Limb (tissue), 2 donors: ENCODE results near the gene ZNF891.

Experiments used
- DNase-seq, 2 donors: peaks; one replicate each; pipeline ENCODE4 v3.0.0-alpha.2; 2016; ENCODE audit errors: extremely low spot score in 2 of 2

ZNF891 gene

DNA sequence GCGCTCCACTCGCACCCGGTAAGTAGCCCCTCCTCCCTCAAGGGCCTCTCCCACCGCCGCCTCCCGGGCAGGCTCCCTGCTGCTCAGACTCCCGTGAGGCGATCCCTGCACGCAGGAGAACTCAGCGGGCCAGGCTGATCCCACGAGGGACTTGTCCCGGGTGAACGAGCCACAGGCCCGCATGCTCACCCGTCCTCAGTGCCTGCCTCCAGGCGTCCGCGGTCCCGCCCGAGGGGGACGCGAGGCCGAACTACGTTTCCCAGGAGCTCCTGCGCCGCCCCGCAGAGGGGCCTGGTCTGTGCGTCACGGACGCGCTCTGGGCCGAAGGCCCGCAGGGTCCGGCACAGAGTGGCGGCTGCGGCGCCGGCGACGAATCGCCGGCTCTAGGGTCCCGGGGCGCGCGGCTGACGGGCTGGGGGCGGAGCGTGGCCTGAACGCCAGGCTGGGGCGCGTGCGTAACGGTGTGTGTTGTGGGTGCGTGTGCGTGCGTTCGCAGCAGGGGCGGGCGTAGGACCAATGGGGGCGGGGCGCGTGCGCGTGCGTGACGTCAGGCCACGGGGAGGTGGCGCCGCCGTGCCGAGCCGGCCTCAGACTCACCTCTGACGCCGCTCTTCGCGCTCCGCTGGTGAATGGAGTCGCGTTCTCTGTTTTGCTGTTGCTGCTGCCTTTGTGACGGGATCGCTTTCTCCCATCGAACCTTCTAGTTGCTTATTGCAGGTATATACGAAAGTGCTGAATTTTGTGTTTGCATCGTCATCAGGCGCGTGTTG lies at the start of gene ZNF891, which contains the start of gene ZNF10:
ZNF891 (minus strand) TSS at position 237 of the 770 bp plus-strand sequence. CDS start 8,356 bp downstream, outside the sequence.
ZNF10 (plus strand) TSS at position 590 of the 770 bp plus-strand sequence. CDS start 13,866 bp downstream, outside the sequence.
- peak; percentile 95 to 99 for DNase-seq

DNA sequence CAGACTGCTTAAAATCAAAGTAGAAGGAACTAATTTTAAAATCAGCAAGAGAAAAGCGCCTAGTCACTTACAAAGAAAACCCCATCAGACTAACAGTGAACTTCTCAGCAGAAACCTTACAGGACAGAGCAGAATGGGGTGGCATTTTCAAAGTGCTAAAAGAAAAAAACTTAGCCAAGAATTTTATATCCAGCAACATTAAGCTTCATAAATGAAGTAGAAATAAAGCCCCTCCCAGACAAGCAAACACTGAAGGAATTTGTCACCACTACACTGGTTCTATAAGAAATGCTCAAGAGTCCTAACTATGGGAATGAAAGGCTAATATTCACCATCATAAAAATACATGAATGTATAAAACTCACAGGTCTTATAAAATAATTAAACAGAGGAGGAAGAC lies 44.8 kb upstream of the ZNF891 start:
- no peak for DNase-seq

DNA sequence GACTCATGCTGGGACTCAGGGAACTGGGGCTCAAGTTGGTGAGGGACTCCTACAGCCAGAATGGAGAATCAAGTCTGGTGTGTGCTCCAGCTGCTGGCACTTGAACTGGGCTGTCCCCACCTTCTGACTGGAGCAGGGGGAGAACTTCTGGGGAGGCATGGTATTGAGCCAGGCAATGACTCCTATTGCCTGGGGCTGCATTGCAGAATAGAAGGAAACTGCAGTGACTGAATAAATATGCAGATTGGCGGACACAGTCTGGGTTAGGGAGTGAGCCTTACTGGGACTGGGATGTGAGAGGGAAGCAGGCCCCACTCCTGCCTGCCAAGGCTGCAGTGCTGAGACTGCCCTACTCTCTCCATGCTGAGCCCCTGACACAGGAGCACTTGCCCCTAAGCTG lies 42.4 kb upstream of the ZNF891 start:
- no peak for DNase-seq

DNA sequence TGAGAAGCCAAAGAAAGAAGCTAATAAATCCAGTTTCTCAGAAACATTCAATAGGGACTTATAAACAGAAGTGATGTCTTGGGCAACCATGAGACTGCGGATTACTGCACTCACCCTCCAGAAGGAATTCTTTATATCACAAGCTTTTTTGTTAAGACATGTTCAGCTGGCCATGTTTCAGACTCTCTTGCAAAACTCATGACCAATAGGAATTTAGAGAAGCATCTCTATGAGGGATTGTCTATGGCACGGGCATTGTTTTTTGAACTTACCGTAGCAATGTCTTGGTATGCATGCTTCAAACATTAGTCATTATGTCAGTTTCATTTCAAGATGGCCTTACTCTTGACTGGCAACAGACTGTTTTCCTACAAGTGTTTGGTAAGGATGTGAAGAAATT lies 35.7 kb upstream of the ZNF891 start:
- no peak for DNase-seq

DNA sequence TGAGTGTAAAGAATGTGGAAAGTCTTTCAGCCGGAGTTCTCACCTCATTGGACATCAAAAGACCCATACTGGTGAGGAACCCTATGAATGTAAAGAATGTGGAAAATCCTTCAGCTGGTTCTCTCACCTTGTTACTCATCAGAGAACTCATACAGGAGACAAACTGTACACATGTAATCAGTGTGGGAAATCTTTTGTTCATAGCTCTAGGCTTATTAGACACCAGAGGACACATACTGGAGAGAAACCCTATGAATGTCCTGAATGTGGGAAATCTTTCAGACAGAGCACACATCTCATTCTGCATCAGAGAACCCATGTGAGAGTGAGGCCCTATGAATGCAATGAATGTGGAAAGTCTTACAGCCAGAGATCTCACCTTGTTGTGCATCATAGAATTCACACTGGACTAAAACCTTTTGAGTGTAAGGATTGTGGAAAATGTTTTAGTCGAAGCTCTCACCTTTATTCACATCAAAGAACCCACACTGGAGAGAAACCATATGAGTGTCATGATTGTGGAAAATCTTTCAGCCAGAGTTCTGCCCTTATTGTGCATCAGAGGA lies 26.1 kb upstream of the ZNF891 start:
- no peak for DNase-seq

DNA sequence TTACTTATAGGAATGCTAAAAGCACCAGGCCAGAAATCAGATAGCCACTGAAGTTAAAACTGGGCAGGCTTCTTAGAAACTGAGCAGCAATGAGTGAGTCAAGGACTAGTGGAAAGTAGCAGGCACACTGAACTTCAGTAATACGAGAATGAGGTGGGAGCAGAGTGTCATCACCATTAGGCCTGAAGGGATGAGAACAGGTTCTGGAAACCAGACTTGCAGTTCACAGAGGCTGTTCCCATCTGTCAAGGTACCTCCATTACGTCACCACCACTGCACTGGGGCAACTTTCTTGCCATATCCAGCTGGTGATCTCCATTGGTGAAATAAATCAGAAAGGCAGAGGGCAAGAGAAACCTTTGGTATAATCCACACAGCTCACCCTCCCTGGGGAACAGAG lies 15.9 kb upstream of the ZNF891 start:
- DNase-seq: no peak

DNA sequence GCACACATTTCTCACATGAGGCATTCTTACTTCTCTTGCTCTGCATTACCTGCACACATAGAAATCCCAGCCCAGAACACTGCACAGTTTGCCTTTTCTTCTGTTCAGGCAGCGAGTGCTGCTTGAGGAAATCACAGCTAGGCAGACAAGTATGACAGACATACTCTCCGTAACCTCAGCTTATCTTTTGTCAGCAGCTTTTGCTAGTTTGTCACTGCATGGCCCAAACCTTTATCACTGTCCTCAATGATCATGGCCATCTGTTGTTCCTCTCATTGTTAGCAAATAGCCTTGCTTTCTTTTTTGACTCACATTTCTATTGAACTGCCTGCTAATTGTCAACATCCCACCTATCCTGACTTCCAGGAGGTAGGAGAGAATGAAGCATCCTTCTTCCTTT lies 5.7 kb upstream of the ZNF891 start:
- DNase-seq: no peak

DNA sequence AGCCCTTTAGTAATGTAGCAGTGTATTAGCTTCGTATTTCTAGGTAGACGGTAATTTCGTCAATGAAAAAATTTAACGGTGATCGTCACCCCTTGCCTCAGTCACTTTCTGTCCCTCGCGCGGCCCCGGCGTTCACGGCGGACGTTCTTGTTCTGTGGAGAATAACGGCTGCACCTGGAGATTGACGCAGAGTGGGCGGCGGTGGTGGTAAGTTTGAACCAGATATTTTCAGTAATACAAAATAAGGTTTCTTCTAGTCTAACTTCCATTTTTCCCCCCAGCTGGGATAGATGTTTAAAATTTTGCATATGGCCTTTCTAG lies 694 bp upstream of the ZNF891 start:
- no peak for DNase-seq

DNA sequence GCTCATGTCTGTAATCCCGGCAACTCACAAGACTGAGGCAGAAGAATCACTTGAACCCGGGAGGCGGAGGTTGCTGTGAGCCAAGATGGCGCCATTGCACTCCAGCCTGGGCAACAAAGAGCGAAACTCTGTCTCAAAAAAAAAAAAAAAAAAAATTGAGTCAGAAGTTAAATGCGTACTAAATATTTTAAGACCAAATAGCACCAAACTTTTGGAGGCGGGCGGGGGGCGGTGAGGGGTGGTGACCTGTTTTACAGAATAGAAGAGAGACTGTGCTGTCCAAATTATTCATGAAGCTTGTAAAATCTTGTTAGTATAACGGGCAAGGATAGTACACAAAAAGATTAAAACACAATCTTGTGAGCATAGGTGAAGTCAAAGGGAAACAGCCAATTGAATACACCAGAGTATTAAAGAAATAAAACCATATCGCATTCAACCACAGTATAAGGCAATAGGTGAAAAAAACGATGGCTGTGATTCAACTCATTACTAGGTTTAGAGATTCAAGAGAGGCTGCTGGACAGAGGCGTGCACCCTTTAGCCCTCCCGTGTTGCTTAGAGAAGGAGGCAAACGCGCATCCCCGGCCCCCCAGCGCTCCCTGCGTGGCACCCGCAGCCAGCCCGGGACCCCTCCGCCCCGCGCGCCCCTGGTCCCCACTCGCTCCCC lies 571 bp downstream of the ZNF891 start:
- DNase-seq: peak in 1 of 2 donors; percentile 7

DNA sequence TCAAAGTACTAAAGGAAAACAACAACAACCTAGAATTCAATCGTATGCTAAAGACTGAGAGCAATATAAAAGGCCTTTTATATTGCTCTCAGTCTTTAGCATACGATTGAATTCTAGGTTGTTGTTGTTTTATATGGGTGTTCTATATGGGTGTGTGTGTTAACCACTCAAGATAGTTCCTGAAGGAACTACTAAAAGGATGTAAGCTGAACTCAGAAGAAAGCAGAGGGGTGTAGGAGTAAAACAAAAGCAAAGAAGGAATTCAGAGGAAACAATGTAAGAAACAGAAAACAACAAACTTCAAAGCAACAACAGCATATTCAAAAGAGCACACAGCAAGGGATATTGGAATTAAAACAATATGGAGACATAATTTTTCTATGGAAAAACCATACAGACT lies 5.4 kb downstream of the ZNF891 start:
- no peak for DNase-seq

DNA sequence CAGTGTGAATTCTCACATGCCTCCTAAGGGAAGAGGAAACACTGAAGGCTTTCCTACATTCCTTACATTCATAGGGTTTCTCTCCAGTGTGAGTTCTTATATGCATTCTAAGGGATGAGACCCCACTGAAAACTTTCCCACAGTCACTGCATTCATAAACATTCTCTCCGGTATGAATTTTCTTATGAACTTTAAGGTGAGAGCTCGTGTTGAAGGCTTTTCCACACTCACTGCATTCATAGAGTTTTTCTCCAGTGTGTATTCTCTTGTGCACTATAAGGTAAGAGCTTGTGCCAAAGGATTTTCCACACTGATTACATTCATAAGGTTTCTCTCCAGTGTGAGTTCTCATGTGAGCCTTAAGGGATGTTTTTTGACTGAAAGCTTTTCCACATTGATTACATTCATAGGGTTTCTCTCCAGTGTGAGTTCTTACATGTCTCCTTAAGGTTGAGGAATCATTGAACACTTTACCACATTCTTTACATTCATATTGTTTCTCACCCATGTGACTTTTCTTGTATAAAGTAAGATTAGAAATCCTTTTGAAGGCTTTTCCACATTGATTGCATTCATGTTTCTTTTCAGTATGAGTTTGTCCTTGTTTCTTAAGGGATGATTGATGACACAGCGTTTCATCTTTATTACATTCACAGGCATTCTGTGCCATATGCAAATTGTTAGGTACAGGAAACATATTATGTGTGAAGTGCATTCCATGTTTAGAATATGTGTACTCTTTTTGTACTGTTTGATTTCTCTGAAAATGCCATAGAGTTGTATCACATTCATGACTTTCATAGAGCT lies 9.5 kb downstream of the ZNF891 start:
- DNase-seq: no peak

DNA sequence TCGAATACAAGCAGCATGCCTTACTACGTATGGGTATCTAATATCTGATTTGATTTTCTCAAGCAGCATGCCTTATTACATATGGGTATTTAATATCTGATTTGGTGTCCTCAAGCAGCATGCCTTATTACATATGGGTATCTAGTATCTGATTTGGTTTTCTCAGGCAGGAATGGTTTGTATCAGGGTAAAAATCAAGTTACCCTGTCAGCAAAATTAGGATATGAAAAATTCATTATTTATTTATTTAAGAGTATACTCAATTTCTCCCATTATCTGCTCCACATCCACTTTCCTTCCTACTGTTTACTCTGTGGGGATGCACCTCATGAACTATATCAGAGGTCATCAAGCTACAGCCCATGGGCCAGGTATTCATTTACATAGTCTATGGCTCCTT lies 21.9 kb downstream of the ZNF891 start:
- DNase-seq: no peak

DNA sequence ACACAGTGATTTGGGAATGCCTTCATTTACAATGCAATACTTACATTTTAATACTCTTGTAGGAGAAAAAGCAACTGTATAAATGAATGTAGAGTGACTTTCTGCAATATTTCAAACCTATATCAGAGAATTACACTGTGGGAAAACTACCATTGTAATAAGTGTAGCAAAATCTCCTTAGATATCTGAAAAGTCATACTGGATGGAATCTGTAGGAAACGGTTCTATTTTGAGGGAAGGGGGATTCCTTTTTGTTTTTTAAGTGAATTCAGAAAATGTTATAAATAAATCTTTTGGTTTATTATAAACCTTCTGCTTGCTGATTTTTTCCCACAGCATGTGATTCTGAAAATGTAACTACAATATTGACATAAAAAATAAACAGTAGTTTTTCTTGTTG lies 23.0 kb downstream of the ZNF891 start:
- DNase-seq: no peak

DNA sequence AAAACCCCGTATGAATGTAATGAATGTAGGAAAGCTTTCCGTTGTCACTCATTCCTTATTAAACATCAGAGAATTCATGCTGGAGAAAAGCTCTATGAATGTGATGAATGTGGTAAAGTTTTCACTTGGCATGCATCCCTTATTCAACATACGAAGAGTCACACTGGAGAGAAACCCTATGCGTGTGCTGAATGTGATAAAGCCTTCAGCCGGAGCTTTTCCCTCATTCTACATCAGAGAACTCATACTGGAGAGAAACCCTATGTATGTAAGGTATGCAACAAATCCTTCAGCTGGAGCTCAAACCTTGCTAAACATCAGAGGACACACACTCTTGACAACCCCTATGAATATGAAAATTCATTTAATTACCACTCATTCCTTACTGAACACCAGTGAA lies 23.8 kb downstream of the ZNF891 start:
- DNase-seq: no peak

DNA sequence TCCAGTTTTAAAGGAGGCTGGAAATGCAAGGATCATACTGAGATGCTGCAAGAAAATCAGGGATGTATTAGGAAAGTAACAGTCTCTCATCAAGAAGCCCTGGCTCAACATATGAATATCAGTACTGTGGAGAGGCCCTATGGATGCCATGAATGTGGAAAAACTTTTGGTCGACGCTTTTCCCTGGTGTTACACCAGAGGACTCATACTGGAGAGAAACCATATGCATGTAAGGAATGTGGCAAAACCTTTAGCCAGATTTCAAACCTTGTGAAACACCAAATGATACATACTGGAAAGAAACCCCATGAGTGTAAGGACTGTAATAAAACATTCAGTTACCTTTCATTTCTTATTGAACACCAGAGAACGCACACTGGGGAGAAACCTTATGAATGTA lies 24.5 kb downstream of the ZNF891 start:
- no peak for DNase-seq

DNA sequence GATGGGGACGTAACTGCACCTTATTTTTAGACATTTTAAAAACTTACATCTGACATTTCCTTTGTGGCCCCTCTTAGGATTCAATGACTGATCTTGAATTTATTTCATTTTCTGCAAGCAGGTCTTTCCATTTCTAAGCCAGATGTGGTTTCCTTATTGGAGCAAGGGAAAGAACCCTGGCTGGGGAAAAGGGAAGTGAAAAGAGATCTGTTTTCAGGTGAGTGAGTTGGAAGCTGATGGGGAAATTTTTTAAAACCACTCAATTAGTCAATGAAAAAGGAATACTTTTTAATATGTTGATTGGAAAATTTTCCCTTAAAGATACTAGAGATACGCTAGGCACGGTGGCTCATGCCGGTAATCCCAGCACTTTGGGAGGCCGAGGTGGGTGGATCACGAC lies 46.7 kb downstream of the ZNF891 start:
- no peak for DNase-seq

DNA sequence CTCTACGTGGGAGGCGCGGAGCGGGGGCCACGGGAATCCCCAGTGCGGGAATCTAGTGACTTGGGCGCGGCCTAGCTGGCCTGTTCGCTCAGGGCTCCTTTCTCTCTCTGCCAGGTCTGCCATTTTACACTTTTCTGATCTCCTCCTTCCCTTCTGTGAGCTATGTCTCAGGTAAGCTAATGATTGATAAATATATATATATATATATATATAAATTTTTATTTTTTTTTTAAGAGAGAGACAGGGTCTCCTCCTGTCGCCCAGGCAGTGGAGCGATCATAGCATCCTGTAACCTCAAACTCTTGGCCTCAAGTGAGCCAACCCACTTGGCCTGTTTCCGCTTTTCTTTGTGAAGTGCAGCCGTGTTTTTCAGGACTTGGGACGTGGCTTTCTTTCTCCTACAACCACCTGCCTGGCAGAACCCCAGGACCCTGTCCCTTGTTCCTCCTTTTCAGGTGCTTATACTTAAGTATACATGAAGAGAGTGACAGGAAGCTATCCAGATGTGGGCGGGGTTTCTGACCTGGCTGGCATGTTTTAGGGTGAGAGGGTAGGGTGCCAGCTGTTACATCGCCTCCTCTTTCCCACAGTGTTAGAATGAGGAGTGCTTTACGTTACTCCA lies 48.8 kb downstream of the ZNF891 start:
- DNase-seq: no peak

DNA sequence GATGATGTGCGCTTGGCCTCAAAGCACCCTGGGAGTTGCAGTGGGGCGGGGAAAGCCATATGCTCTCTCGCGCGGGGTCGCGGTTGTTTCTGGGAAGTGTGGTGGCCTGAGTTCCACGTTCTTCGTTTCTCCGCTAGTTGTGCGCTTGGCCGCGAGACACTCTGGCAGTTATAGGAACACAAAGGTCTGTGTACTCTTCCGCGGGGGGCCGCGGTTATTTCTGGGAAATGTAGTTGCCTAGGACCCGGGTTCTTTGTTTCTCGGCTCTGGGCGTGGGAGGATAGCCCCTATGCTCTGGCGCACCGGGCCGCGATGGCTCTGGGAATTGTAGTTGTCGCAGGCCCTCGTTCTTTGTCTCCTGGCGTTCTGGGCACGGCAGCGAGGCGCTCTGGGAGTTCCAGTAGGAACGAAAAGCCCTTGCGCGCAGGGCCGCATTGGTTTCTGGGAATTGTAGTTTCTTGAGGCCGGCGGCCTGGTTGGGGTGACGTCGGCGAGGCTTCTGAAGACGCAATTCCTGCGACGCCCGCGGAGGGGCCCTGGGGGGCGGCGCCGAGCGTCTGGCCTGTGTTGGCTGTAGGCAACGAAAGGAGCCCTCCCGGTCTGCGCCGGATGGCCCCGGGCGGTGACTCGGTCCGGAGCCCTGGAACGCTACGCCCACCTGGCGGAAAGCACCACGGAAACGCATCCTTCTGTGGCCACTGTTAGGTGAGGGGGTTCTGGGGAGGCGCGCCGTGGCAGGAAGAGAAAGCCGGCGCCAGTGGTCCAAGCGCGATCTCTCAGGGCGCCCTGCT lies 49.5 kb downstream of the ZNF891 start, which contains the start of gene ZNF140:
ZNF140 (plus strand) TSS at position 556 of the 791 bp plus-strand sequence. CDS start 398 bp downstream, outside the sequence.
- peak; percentile 97 for DNase-seq

DNA sequence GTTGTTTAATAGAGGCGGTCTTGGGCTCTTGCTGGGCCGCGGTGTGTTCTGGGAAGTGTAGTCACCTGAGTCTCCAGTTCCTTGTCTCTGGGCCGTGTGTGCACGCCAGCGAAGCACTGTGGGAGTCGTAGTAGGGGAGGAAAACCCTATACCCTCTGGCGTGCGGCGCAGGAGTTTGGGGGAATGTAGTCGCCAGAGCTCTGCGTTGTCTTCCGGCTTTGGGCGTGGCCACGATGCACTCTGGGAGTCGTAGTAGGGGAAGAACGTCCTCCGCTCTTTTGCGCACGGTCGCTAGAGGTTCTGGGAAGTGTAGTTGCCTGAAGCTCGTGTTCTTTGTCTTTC lies 50.1 kb downstream of the ZNF891 start:
- peak; percentile 97 to 100 for DNase-seq

DNA sequence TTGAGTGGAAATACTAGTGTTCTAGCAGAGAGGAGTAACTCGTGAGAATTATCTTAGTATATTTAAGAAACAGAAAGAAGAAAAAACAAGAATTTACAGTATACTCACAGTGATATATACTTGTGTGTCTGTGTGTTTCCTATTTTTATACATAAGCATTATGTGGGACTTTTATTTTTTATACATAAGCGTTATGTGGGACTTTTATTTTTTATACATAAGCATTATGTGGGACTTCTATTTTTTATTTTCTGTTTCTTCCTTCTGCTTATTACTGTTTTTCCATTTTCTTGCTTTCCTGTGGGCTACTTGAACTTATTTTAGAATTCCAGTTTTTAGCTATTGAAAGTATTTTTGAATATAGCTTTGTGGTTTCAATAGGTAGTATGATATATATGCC lies 56.2 kb downstream of the ZNF891 start:
- no peak for DNase-seq

DNA sequence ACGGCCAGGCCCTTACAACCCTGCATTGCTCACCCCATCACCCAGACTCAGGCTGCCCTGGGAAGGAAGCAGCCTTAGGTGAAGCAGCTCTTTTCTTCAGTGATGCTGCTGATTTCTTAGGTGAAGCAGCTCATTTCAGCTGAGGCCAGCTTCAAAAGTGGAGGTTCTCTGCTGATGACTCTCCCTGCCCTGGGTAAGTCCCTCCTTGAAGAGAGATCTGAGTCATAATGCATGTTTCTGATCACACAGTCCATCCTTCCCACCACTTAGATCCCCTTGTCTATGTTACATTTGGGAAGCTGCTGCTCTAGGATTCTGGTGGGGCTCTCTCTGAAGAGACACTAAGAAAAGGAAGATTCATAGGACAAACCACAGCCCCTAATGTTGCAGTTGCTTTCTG lies 66.5 kb downstream of the ZNF891 start:
- DNase-seq: no peak
